NOMO-1 (cell line): ENCODE measurements around the gene CCDC85A.

Source experiments
- DNase-seq, 2 experiments: peaks; one replicate each; lab custom pipeline; 2025; ENCODE audit not compliant: unreplicated experiment in 2 of 2; lab: John Stamatoyannopoulos, UW

The CCDC85A gene

DNA sequence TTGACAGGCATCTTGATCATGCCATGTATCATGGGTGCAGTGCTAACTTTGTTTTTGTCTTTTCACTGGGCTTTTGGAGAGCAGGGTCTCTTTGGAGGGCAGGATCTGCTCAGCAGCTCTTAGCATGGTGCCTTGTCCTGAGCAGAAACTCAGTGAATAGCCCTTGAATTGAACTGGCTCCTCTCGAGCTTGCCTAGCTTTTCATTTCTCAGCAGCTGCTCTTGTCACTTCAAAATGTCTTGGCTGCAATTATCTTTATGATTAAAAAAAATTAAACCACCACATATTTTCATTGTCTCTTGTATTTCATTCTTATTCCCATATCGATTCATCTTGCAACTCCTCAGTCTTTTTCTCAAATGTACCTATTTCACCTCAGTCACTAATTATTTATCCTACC, 50.5 kb downstream of the CCDC85A start:
- no peak for DNase-seq

DNA sequence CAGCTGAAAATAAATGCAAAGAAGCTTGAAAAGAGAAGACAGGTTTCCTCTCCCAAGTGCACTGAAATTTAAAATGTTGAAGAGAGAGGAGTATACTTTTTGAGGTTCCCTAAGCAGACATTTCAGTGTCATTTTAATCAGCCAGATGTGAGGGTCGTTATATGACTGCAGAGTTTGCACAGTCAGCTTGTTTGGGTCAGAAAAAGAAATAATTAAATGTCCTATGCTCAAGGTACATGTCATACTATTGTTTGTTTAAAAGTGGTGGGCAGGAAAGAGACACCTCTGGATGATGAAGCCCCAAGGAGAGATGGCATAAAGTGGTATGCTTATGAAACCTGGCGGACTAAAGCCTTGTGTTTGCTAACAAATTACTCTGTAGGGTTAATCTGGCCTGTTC, 55.2 kb downstream of the CCDC85A start:
- DNase-seq: no peak

DNA sequence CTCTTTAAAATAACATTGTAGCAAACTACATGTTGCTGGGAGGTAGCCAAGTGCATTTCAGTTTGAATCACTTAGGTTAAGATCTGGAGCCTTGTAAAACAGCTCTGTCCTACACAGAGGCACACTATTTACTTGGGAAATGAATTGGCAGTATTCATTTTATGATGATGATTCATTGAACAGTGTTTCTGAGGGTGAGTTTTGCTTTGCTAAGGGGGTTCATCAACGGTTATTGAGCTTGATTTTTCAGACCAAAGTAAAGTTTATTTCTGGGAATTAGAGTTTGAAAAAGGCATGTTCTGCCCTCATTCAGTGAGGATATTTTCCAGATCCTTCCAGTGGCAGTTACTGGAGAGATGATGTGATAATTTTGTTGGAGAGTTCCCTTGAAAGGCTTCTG, 55.6 kb downstream of the CCDC85A start:
- DNase-seq: no peak

DNA sequence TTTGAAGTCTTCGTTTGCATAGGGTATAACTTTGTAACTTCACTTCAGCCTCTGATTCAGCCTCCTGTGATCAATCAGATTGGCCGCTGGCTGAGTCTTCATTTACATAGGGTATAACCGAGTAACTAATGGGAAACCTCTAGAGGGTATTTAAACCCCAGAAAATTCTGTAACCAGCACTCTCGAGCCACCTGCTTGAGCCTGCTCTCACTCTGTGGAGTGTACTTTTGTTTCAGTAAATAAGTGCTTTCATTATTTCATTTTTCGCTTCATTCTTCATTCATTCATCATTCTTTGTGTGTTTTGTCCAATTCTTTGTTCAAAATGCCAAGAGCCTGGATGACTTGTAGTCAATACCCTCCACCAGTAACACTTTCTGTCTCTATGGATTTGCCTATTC, 56.4 kb downstream of the CCDC85A start:
- DNase-seq: no peak

DNA sequence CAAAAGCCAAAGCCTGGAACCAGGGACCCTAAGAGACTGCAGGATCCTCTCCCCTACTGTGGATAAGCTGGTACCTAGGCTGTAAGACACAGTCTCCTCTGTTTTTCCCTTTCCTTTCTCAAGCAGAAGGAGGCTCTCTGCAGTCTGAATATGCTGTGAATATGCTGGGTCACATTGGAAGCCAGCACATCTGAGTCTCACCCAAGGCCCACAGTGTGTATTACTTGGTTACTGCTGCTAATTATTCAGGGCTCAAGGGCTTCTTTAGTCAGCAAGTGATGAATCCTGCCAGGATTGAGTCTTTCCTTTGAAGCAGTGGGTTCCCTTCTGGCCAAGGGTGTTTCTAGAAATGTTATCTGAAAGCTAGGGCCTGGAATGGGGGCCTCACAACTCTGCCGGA, 60.7 kb downstream of the CCDC85A start:
- DNase-seq: no peak

DNA sequence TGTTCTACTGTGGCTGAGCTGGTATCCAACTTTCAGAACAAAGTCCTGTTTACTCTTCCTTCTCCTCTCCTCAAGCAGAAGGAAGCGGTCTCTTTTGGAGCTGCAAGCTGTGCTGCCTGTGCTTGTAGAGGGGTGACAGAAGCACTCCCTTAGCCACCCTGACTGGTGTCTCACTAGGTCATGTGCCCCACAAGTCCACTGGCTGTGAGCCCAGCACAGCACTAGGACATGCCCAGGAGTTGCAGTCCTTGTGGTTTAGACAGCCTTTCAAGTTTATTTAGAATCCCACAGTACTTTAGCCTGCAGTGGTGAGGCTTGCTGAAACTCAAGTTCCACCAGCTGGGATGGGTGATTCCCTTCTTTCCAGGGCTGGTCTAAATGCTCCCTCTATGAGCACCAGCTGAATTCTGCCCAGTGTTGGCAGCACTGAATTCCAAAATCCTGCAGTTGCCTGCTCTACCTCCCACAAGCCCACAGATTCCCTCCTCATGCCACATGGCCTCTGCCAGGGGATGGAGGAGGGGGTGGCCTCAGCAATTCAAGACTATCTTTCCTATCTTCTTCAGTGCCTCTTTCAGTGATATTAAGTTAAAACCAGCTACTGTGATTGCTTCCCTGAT, 61.2 kb downstream of the CCDC85A start:
- no peak for DNase-seq

DNA sequence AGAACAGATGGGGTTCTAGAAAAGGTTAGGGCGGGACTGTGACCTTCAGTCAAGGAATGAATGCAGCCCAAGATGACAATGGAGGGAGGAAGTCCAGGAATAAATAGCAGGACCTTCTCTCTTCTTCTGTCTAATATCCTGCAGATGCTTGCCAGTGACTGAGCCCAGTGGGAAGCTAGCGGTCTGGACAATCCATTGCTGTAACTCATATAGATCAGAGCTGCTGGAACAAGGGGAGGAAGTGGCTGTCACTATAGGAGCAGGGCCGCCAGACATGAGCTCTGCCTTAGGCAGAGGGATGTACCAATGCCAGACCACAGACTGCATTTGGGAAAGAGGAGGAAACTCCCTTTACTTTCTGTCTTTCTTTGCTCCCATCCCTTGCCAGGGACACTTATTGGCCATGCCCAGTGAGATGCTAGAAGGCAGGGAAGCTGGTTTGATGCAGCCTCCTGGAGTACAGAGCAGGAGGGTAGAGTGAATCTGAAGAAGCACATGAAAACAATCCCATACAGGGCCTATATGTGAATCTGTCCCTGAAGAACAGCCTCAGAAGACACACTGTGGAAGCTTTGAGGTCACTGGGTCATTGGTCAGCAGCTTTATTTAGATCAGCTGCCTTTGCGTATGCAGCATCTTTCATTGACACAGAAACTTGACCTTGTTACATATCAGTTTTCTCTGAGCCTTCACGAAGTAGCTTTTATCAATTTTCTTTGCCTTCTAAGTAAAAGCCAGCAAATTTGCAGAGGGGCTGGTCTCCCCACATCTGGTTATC, 65.4 kb downstream of the CCDC85A start:
- no peak for DNase-seq

DNA sequence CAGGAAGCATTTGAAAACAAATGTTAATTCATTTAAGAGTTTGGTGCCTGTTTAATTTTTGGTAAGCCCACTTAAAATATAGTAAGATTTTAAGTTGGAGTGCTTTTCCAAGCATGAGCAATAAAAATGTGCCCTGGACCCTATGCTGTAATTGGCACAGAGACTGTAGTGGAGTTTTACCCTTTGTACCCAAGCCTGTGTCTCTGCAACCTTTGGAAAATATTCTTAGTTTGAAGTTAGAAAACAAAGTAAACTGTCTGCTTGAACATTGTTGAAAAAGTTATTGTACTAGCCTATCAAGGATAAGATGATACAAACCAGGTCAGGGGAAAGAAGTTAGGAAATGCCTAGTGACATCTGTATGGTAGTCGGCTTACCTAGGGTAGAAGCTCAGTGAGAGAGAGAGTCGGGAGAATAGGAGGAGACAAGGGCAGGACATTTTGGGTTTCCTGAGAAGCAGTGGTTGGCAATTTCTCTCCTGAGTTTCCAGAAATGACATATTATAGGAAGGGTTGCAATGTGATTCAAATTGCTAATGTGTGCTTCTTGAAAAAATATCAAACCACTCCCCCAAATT, 66.5 kb downstream of the CCDC85A start:
- DNase-seq: no peak

DNA sequence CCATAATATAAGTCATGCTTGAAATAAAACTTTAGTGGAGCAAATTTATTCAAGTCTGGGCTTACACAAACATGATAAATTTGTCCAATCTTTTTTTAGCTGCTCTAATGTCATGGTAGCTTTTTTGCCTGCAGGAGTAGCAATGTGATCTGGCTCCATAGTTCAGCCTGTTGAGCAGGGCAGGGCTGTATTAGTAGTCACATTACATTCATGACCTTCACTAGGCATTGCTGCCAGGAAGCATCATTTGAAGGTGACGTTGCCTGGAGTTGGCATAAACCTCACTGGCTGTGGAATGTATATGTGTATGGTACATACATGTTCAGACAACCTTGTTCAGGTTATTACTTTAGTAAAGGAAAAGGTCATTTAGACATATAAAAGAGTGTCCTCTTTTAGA, 76.6 kb downstream of the CCDC85A start:
- DNase-seq: no peak

DNA sequence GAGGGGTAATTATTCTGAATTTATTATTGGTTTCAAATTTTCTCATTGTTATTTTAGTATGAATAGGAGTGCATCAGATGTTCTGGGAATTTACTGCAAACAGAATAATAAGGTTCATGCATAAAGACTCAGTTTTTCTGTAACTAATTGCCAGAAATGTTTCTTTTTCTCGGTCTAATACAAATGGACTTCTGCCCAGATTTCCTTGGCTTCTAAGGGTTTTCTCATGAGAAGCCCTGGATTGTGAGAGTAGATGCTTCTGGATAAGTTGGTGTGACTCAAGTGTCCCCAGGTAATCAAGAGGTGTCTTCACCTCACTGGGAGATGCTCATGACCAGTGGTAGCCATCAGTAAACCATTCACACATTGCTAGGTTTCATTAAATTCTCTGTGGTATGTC, 78.5 kb downstream of the CCDC85A start:
- no peak for DNase-seq

DNA sequence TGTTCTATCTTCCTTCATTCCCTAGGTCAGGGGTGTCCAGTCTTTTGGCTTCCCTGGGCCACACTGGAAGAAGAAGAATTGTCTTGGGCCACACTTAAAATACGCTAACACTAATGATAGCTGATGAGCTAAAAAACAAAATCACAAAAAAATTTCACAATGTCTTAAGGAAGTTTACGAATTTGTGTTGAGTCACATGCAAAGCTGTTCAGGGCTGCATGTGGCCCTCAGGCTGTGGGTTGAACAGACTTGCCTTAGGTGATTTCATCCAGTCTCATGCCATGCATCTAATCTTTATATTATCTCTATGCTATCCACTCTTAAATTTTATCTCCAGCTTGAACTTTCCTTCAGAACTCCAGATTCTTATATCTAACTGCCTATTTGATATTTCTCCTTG, 80.1 kb downstream of the CCDC85A start:
- DNase-seq: no peak

DNA sequence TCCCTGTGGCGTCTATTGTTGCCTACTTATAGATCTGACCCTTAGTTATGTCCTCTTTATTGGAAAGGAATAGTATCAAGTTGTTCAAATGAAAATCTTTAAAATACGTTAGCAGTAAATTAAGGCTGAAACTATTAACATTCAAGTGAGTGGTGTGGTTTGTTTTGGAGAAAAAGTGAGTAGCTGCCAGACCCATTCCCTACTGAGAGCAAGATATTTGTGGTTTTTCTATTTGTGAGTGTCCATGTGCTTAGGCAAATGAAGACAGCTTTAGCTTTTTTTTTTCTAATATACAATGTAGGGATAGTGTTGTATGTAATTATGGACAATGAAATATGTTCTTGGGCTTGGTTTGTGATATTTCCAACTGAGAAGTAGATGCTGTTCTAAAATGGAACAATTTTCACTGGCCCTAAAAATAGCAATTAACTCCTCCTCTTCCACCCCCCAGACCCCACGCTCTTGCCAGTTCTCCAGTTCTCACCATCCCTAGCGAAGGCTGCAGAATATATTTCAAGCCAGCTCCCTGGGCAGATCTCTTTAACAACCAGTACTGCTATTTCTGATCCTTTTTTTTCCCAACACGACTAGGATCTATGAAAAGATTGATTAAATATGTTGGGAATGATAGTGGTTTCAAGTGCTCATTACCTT, 83.1 kb downstream of the CCDC85A start:
- DNase-seq: no peak

DNA sequence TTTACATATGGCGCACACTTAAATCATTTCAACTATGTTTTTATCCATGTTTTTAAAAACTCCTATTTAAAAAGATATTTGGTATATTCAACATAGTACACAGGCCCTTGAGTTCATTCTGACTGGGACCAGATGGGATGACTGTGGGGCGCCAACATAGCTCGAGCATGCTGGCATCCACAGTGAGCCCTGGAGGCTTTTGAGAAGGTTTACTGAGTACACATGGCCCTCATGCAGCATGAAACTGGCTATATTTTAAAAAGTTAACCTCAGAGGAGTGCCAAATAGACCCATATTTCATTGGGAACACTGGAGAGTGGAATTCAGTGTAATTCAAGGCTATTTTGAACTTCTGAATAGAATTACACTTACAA, 83.6 kb downstream of the CCDC85A start:
- DNase-seq: no peak

DNA sequence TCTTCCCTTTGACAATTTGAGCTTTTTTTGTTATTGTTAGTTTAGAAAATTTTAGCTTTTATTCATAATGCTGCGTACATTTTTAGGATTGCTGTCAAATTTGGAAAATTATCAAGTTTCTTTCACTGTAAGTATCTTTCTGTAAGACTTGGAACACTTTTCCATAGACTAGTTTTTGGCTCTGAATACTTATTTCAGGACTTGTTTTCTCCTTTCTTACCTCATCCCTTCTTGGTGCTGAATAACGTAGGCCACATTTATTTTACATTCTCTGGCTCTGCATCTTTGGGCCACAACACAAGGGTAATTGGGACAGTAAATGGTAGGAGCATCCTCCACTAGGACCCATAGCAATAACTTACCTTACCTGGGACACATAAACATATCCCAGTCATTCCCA, 85.1 kb downstream of the CCDC85A start:
- no peak for DNase-seq

DNA sequence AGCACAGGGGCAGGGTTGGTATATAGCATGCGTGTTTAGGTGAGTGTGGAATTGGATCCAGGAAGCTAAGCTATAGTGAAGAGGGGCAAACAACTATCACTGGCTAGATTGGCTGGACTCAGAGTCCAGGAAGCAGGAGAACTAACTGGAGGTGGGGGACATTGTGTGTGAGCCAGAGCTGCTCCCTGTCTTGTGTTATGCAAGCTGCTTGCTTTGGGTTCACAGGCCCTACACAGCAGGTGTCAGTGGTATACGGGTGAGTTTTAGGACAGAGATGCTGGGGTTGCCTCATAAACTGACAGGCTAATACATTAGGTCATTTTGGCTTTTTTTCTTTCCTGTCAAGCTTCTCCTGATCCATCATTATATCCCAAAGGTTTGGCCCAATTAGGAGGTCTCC, 87.5 kb downstream of the CCDC85A start:
- DNase-seq: no peak

DNA sequence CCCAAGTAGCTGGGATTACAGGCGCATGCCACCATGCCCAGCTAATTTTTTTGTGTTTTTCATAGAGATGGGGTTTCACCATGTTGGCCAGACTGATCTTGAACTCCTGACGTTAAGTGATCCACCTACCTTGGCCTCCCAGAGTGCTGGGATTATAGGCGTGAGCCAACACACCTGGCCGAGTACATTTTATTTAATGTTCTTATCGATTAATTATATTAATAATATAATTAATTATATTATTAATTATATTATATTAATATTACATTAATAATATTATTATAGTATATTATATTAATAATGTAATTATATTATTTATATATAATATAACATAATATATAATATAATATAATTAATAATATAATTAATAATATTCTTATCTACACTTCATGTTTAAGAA, 101.4 kb downstream of the CCDC85A start:
- DNase-seq: no peak

DNA sequence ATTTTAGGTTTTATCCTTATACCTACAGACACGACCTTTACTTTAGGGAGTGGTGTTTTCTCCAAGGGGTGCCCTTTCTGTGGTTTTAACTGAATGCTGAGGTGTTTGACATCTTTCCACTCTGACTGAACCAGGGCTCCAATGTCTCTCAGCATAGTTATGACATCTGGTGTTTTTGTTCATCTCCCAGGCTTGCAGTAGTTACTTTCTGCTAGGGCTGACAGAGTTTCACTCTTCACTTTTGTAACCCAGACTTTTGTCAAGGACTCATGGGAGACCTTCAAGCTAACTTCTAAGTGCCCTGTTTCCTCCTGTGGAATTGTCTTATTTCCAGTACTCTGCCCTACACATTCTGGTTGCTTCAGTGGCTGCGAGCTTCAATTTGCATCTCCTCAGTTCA, 103.1 kb downstream of the CCDC85A start:
- no peak for DNase-seq

DNA sequence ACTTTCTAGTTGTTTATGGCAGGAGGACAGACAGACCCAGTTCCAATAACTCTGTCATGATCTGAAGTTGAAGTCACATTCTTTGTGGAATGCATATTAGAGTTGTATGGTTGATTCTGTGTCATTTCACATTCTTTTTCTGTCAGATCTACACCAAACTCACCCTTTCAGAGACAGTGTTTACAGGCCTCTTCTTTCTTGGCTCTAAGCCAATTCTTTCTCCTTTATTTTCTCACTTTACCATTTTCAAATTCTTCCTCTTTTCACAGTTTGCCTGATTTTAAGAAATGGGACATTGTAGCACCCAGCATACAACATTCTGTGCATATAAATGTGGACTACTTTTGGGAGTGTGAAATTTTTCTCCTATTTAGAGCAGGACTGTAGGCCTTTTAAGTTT, 103.7 kb downstream of the CCDC85A start:
- no peak for DNase-seq

DNA sequence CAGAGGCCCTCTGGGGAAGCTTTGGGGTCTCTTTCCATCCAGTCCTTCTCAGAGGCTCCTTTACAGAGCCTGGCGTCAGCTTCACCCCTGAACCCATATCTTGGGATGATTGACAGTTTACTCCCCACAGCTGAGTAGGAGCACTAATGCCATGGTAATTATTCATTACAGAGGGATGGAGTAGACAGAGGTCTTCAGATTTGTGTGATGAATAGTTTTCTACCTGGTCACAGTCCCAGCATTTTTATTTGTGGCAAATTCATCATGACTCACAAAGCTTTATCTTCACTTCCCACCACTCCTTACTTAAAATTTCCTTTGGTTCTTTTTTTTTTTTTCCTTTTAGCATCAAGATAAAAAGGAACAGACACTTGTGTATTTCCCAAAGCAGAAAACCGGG, 104.2 kb downstream of the CCDC85A start:
- DNase-seq: no peak

DNA sequence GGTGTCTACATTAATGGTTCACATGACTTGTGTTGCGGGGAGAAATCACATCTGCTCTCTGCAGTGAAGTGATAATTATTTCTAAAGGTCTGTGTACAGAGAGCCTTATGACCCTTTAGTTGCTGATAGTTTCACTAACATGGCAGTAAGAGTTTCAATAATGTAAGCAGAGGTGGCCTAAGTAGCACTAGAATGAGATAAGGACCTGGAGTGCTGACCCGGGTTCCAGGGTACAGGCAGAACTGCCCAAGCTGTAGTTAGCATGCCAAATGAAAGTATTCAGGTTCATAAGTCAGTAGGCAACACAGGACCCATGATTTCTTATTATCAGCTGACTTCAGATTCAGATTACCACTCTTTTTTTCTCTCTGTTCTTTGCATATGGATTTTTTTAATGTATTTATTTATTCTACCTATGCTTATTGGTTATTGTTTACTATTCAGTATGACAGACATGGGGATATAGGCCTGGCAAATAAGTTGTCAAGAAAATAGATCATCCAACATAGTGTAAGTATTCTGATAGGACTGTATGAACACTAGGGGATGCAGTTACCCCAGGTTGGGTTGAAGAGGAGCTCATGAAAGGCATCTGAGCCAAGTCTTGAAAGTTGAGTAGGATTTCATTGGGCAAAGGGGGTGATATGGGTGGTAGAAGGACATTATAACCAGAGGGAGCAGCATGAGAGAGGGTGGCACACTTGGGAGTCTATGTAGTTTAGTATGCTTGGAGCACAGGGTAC, 105.2 kb downstream of the CCDC85A start:
- DNase-seq: no peak

DNA sequence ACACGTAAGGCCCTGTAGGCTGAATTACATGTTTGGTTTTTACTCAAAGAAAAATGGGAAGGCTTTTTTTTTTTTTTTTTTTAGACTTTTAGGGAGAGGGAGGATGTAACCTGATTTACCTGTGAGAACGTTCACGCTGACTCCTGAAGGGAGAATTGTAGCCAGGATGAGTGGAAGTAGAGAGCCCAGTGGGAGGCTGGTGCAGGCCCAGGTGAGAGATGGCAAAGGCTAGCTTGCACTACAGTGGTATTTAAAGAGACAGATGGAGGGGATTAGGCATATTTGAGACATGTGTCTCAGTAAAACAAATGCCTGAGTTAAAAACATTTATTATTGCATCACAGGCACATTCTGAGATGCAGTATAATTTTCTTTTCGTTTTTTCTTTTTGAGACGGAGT, 107.9 kb downstream of the CCDC85A start:
- DNase-seq: no peak
